HUES64 (cell line): ENCODE measurements around the gene GORASP2.

Experiments
- H3K27ac ChIP-seq: 2 replicates; pipeline ENCODE4 v1.7.0; 2013; ENCODE audit warnings: low read depth, low read length, inconsistent platforms
- H3K27me3 ChIP-seq: 2 replicates; pipeline ENCODE4 v1.6.1; 2013; ENCODE audit warnings: mild to moderate bottlenecking, low read length; ENCODE audit not compliant: insufficient read depth
- H3K36me3 ChIP-seq: 2 replicates; pipeline ENCODE4 v1.6.1; 2013; ENCODE audit warnings: mild to moderate bottlenecking, low read length; ENCODE audit not compliant: insufficient read depth
- H3K4me1 ChIP-seq: 2 replicates; pipeline ENCODE4 v1.6.1; 2013; ENCODE audit warnings: mild to moderate bottlenecking, low read length, moderate library complexity; ENCODE audit not compliant: insufficient read depth
- H3K4me3 ChIP-seq: 2 replicates; pipeline ENCODE4 v1.5.1; 2013; ENCODE audit warnings: mild to moderate bottlenecking, low read length, moderate library complexity
- H3K9ac ChIP-seq: 2 replicates; pipeline ENCODE4 v1.6.1; 2013; ENCODE audit warnings: mild to moderate bottlenecking, low read depth, low read length
- H3K9me3 ChIP-seq: 2 replicates; pipeline ENCODE4 v1.6.1; 2013; ENCODE audit warnings: low read depth, low read length; ENCODE audit not compliant: insufficient read depth
- WGBS: fragments of 150-250, 120-280 bp; methylation state at CpG from one replicate; pipeline ENCODE4 v1.1.7; 2013; ENCODE audit warnings: missing lambda C conversion rate; 5-methylcytosine and 5-hydroxymethylcytosine counted together

The GORASP2 gene

GRCh38 chr2:170966648-170967396, 37.8 kb downstream of the GORASP2 start:
- no peak overlapping the region for H3K9ac ChIP-seq
- H3K27ac ChIP-seq = no peak overlapping the region
- H3K36me3 ChIP-seq = peaks cover 69% of the 10 kb centered on the region
- H3K9me3 ChIP-seq = no peaks in the 10 kb centered on the region
- H3K4me1 ChIP-seq = peaks cover 7% of the 10 kb centered on the region; the same call in 1 of the 2 replicates
- H3K4me3 ChIP-seq = no peak overlapping the region
- H3K27me3 ChIP-seq = no peaks in the 10 kb centered on the region
- 95% methylated on average over 13 of the region's 13 CpGs for WGBS

DNA sequence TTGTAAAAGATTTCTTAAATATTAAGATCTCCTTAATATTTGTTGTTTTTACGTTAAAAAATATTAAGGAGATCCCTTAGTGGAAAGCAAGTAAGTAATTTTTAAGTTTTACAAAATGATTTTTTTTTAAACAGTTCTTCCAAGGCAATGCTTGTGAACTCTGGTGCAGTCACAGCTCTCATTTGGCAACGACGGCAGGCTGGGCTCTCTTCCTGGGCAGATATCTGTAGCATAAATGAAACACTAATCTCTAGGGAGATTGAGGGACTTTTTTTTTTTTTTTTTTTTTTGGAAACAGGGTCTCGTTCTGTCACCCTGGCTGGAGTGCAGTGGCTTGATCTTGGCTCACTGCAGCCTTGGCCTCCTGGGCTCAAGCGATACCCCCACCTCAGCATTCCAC, 38.5 kb downstream of the GORASP2 start:
- Histone ChIP-seq H3K4me1 (peaks cover 9% of the 10 kb centered on the region; the same call in 1 of the 2 replicates), H3K9ac (no peak overlapping the region), H3K27me3 (no peaks in the 10 kb centered on the region), H3K27ac (no peak overlapping the region), H3K9me3 (no peaks in the 10 kb centered on the region), H3K4me3 (no peak overlapping the region), H3K36me3 (peaks cover 62% of the 10 kb centered on the region)
- 96% methylated on average over 5 of the region's 5 CpGs for WGBS

- Histone ChIP-seq H3K36me3 (peaks cover 54% of the 10 kb centered on the region), H3K4me3 (no peak overlapping the region), H3K9ac (no peak overlapping the region), H3K9me3 (no peaks in the 10 kb centered on the region), H3K27me3 (no peaks in the 10 kb centered on the region), H3K4me1 (peaks cover 15% of the 10 kb centered on the region; the same call in 1 of the 2 replicates), H3K27ac (no peak overlapping the region)
- 87% methylated on average over 12 of the region's 12 CpGs for WGBS
These were observed 39.4 kb downstream of the GORASP2 start for GRCh38 chr2:170968205-170969003.

DNA sequence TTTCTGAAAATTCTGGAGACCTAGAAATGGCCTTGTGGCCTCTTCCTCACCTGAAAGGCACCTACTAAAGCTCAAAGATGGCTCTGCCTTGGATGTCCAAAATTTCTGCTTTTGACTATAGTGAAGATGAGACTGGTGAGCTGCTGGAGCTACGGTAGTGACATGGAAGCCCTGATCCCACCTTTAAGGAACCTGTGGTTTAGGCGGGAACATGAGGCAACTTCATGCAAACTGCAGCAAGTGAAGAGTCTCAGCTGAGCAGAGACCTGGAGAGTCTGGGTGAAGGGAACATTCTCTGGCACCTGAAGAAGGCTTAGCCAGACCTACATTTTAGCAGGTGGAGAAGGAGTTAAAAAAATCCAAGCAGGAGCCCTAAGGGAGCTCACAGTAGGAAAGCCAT, 40.0 kb downstream of the GORASP2 start:
- Histone ChIP-seq H3K36me3 (peaks cover 48% of the 10 kb centered on the region), H3K27me3 (no peaks in the 10 kb centered on the region), H3K4me1 (peaks cover 15% of the 10 kb centered on the region; the same call in 1 of the 2 replicates), H3K9ac (no peak overlapping the region), H3K4me3 (no peak overlapping the region), H3K9me3 (no peaks in the 10 kb centered on the region), H3K27ac (no peak overlapping the region)
- 93% methylated on average over 2 of the region's 2 CpGs for WGBS

GRCh38 chr2:170969872-170970496, 40.9 kb downstream of the GORASP2 start:
- WGBS = 90% methylated on average over 10 of the region's 10 CpGs
- no peak overlapping the region for H3K27ac ChIP-seq

DNA sequence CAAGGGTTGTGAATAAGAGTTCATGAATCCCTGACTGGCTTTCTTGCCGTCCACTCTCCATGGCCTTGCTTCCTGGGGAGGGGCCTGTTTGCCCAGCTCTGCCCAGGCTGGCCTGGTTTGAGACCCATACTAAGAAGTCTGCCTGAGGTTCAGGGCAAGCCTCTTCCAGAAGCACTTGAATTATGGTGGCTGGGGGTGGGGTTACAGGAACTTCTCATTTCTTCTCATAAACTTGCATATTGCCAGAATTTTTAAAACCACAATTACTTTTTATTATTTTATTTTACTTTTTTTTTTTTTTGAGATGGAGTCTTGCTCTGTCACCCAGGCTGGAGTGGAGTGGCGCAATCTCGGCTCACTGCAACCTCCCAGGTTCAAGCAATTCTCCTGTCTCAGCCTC, 42.0 kb downstream of the GORASP2 start:
- Histone ChIP-seq H3K4me3 (no peak overlapping the region), H3K9ac (no peak overlapping the region), H3K36me3 (peaks cover 29% of the 10 kb centered on the region), H3K9me3 (no peaks in the 10 kb centered on the region), H3K27me3 (no peaks in the 10 kb centered on the region), H3K4me1 (peaks cover 25% of the 10 kb centered on the region; the same call in 1 of the 2 replicates), H3K27ac (no peak overlapping the region)
- WGBS = 92% methylated on average over 3 of the region's 3 CpGs

More at GRCh38 chr2:170969872-170970496, 40.9 kb downstream of the GORASP2 start:
- peaks cover 40% of the 10 kb centered on the region for H3K36me3 ChIP-seq
- H3K4me3 ChIP-seq = no peak overlapping the region
- peaks cover 24% of the 10 kb centered on the region; the same call in 1 of the 2 replicates for H3K4me1 ChIP-seq
- no peak overlapping the region for H3K9ac ChIP-seq
- H3K9me3 ChIP-seq = no peaks in the 10 kb centered on the region
- no peaks in the 10 kb centered on the region for H3K27me3 ChIP-seq

DNA sequence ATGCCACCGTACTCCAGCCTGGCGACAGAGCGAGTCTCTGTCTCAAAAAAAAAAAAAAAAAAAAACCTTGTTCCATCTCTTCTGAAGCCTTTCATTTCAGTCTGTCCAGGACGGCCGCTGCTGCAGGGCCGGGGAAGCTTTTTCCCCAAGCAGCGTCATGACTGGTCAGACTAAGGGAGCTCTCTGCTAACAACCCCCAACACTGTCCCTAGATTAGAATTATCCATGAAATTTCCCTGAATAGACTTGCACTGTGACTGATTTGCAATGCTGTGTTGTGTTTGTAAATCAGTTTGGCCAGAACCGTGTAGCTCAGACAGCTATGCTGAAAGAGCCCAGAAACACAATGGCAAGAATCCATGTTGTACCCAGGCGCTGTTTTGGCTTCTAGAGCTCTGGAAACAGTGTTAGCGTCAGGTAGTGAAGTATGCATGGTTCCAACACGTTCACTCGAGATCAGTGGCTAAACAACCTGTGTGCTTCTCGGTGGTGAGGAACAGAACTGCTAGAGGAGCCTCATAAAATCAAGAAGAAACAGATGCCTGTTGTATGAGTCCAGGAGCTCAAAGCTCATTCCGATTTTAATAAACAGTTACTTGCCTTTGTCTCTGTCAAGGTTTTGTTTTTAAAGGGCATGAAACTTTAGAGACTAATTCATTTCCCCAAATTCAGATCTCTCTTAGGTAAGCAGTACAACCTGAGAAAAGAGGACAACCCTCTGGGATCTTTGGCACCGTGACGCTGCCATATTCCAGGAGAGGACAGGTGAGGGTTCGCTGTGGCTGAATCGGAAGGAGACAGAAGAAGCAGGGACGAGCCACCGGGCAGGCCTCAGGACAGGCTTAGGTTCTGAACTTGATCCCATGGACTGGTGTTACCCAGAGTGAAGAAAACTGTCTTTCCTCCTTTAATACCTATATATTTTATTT, 43.5 kb downstream of the GORASP2 start:
- Histone ChIP-seq H3K36me3 (peaks cover 14% of the 10 kb centered on the region), H3K27ac (no peak overlapping the region), H3K9me3 (no peaks in the 10 kb centered on the region), H3K27me3 (no peaks in the 10 kb centered on the region), H3K4me3 (peak overlapping the region; percentile 56; the same call in 1 of the 2 replicates), H3K4me1 (peaks cover 25% of the 10 kb centered on the region; the same call in 1 of the 2 replicates), H3K9ac (peak overlapping the region; percentile 71)
- WGBS = 88% methylated on average over 20 of the region's 20 CpGs

GRCh38 chr2:170973225-170973491, 44.1 kb downstream of the GORASP2 start:
- peaks cover 25% of the 10 kb centered on the region; the same call in 1 of the 2 replicates for H3K4me1 ChIP-seq
- peak overlapping the region; percentile 71 for H3K9ac ChIP-seq
- 28% methylated on average over 12 of the region's 12 CpGs for WGBS
- 0 out of 2 replicates have a peak, but pooled peaks cover 8% of the 10 kb centered on the region for H3K36me3 ChIP-seq
- peak overlapping the region; percentile 56 for H3K4me3 ChIP-seq
- no peaks in the 10 kb centered on the region for H3K27me3 ChIP-seq
- no peaks in the 10 kb centered on the region for H3K9me3 ChIP-seq
- no peak overlapping the region for H3K27ac ChIP-seq

DNA sequence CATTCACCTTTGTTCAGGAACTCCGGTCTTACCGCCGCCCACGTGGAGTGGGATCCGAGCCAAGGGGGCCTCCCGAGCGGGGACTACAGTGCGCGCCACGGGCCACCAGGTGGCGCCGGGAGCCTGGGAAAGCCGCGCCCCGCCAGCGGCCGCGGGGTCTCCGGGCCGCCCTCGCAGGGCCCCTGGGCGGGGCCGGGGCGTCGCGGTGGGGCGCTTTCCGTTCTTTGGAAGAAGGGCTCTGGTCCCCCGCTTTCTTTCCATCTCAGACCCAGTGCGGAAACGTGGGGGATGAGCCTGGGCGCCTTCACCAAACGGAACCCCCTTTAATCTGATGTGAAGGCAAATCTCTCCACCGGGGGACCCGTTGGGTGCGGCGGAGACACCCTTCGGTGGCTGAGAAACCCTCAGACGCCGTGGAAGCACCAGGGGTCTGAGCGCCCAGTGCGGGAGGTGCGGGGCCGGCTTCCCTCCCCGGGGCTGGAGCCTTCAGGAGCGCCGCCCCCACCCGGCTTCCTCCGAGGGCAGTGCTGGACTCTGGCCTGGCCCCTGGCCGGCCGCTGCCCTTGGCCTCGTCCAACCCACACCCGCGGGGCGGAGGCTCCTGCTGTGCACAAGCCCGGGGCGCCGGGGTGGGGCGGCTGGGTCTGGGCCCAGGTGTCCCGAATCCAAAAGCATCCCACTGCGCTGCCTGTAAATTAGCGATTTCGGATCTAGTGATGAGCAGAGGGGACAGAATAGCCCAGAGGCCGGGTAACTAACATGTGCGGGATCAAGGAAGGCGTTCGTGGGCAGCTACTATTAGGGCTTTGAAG, 44.6 kb downstream of the GORASP2 start:
- Histone ChIP-seq H3K4me1 (peaks cover 25% of the 10 kb centered on the region; the same call in 1 of the 2 replicates), H3K27ac (no peak overlapping the region), H3K4me3 (peak overlapping the region; percentile 56), H3K9ac (peak overlapping the region; percentile 71), H3K9me3 (no peaks in the 10 kb centered on the region), H3K36me3 (0 out of 2 replicates have a peak, but pooled peaks cover 5% of the 10 kb centered on the region), H3K27me3 (no peaks in the 10 kb centered on the region)
- 17% methylated on average over 67 of the region's 67 CpGs for WGBS
